CD4-positive, CD25-positive, alpha-beta regulatory T cell (primary cell): ENCODE data around the gene RIC1. TPM values are rescaled to one million over a fixed set of nuclear protein-coding genes. Genes with fewer than 3 reads are reported as not detected.

Experiments
- ATAC-seq, 2 donors: fragments of 150-1000 bp; cut with Tn5 transposase; one replicate each; pipeline ENCODE4 v1.10.0; 2021; ENCODE audit warnings: low read depth in 2 of 2, moderate number of reproducible peaks in 2 of 2, moderate library complexity in 1 of 2
- DNase-seq, 3 donors: peaks; one replicate each; pipeline versions ENCODE4 v3.0.0 to v3.0.0-alpha.2; 2012 to 2022; ENCODE audit warnings: mixed read lengths in 1 of 3
- H3K27ac ChIP-seq: one replicate; pipeline ENCODE4 v1.7.0; 2013; ENCODE audit warnings: mild to moderate bottlenecking, low read length; ENCODE audit not compliant: insufficient read depth, poor library complexity, severe bottlenecking
- H3K27me3 ChIP-seq: one replicate; pipeline ENCODE4 v1.7.0; 2013; ENCODE audit warnings: low read length; ENCODE audit not compliant: control insufficient read depth, insufficient read depth
- H3K36me3 ChIP-seq: one replicate; pipeline ENCODE4 v1.7.0; 2013; ENCODE audit warnings: mild to moderate bottlenecking, low read length, moderate library complexity; ENCODE audit not compliant: control insufficient read depth, insufficient read depth
- H3K4me1 ChIP-seq: 2 replicates; pipeline ENCODE4 v1.7.0; 2013; ENCODE audit warnings: mild to moderate bottlenecking, low read length; ENCODE audit not compliant: insufficient read depth, control insufficient read depth, poor library complexity, severe bottlenecking
- H3K4me3 ChIP-seq: one replicate; pipeline ENCODE4 v1.7.0; 2013; ENCODE audit warnings: low read depth, mild to moderate bottlenecking, low read length, moderate library complexity
- H3K9me3 ChIP-seq, 2 experiments: 1 replicate in 1 of 2; 2 replicates in 1 of 2; pipeline ENCODE4 v1.7.0; 2013; ENCODE audit warnings: low read length in 2 of 2, mild to moderate bottlenecking in 1 of 2, moderate library complexity in 1 of 2; ENCODE audit not compliant: control insufficient read depth in 2 of 2
- H3K27ac Mint-ChIP-seq, 3 donors: one replicate each; pipeline ENCODE4 v1.8.0; 2020 to 2022; ENCODE audit warnings: mild to moderate bottlenecking in 3 of 3, mixed read lengths in 3 of 3, moderate library complexity in 2 of 3
- H3K27me3 Mint-ChIP-seq: one replicate; pipeline ENCODE4 v1.8.0; 2022; ENCODE audit warnings: mild to moderate bottlenecking, mixed read lengths
- H3K36me3 Mint-ChIP-seq: one replicate; pipeline ENCODE4 v1.8.0; 2020; ENCODE audit warnings: mixed read lengths
- H3K4me1 Mint-ChIP-seq, 4 donors: one replicate each; pipeline ENCODE4 v1.8.0; 2020 to 2022; ENCODE audit warnings: mixed read lengths in 4 of 4, mild to moderate bottlenecking in 1 of 4
- H3K4me3 Mint-ChIP-seq, 4 donors: one replicate each; pipeline ENCODE4 v1.8.0; 2020 to 2022; ENCODE audit warnings: mild to moderate bottlenecking in 4 of 4, mixed read lengths in 4 of 4, moderate library complexity in 3 of 4
- H3K9me3 Mint-ChIP-seq, 7 donors: one replicate each; pipeline ENCODE4 v1.8.0; 2020 to 2022; ENCODE audit warnings: mixed read lengths in 7 of 7, mild to moderate bottlenecking in 3 of 7, moderate library complexity in 2 of 7
- polyA plus RNA-seq, 4 donors: library from polyadenylated mRNA; unstranded; fragments of 300-500 nt; fragmentation: Illumina TruSeq; gene quantifications; one replicate each; pipeline ENCODE4 v1.2.3, GENCODE V29; 2021
- total RNA-seq: library from RNA; stranded (reverse); gene quantifications from one replicate; pipeline ENCODE4 v1.2.3, GENCODE V29; 2022

The RIC1 gene
- total and polyA plus RNA-seq, 5 donors from 2014 or later = 5.0 to 29.9 (median 7.6) TPM

DNA sequence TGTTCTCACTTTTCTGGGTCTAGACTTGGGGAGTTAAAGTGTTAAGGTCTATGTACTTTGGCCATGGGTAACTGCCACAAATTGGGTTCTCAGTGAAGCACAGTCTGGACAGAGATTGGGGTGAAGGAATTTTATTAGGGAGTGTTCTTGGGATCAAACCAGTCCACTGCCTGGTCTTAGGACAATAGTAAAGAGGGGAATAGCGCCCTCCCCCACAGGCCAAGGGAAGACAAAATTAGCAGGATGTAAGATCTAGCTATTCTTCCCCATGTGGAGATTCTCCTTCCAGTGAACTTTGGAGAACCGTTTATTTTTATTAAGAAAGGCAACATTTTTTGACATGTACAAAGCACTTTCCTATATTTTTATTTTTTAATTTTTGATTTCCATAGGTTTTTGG, 18.4 kb upstream of the RIC1 start:
- no peaks in the 10 kb centered on the region for H3K27me3 Mint-ChIP-seq
- DNase-seq (no peak), ATAC-seq (no peak)
- H3K4me1 Mint-ChIP-seq = peaks cover 9 to 32% (median 20%) of the 10 kb centered on the region in 4 donors
- H3K4me3 Mint-ChIP-seq = no peak overlapping the region
- Histone ChIP-seq H3K4me3 (no peak overlapping the region), H3K27ac (no peak overlapping the region), H3K4me1 (no peaks in the 10 kb centered on the region), H3K36me3 (no peaks in the 10 kb centered on the region), H3K9me3 (no peaks in the 10 kb centered on the region), H3K27me3 (no peaks in the 10 kb centered on the region)
- H3K27ac Mint-ChIP-seq = peak overlapping the region in 1 of 3 donors; percentile 8
- H3K36me3 Mint-ChIP-seq = peaks cover 8% of the 10 kb centered on the region
- peaks cover 0 to 3% (median 0%) of the 10 kb centered on the region in 7 donors for H3K9me3 Mint-ChIP-seq

DNA sequence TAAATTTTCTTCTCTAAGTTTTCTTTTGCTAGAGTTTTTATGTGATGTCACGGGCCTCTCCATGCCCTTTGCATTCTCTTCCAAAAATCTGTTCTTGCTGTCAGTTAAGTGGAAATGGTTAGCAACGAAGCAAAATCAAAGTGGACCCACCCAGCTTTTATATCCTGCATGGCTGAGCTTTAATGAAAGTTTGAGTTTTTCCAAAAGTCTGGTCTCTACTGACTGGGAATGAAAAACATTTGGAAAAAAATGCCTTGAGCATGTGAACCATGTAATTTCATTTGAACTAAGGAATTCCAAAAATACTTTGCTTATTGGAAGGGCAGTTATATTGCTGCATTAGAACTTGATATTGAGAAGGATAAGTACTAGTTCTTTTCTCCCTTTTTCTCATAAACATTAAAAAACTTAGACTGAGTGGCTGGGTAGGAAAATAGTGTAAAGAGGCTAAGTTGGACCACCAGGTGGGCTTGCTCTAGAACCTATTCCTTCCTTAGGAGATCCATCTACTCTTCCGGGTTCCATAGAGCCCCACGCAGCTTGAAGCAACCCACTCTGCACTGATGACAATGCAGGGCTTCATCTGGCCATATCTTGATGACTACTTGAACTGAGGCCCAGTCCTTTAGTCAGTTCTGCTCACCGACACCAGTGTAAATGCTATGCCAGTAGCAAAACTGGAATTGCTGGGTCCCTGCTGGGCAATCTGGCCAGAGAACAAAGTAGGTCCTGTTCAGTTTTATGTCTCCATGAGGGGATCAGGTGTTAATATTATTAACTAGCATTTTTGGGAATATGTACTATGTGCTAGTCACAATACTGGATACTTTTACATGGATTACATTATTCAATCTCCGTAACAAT, 17.4 kb upstream of the RIC1 start:
- Histone ChIP-seq H3K27me3 (no peaks in the 10 kb centered on the region), H3K27ac (no peak overlapping the region), H3K4me3 (no peak overlapping the region), H3K36me3 (no peaks in the 10 kb centered on the region), H3K4me1 (no peaks in the 10 kb centered on the region), H3K9me3 (no peaks in the 10 kb centered on the region)
- Mint-ChIP-seq H3K4me3 (no peak overlapping the region), H3K4me1 (peaks cover 9 to 31% (median 22%) of the 10 kb centered on the region in 4 donors), H3K36me3 (peaks cover 7% of the 10 kb centered on the region), H3K9me3 (peaks cover 0 to 2% (median 0%) of the 10 kb centered on the region in 7 donors), H3K27me3 (no peaks in the 10 kb centered on the region), H3K27ac (peak overlapping the region in 1 of 3 donors; percentile 20)
- DNase-seq (no peak), ATAC-seq (no peak)

- no peak overlapping the region for H3K4me3 ChIP-seq
- Mint-ChIP-seq H3K4me3 (no peak overlapping the region), H3K4me1 (peaks cover 9 to 32% (median 23%) of the 10 kb centered on the region in 4 donors), H3K36me3 (peaks cover 4% of the 10 kb centered on the region), H3K27ac (no peak overlapping the region), H3K27me3 (no peaks in the 10 kb centered on the region), H3K9me3 (no peaks in the 10 kb centered on the region)
- H3K9me3 ChIP-seq = no peaks in the 10 kb centered on the region
- no peak overlapping the region for H3K27ac ChIP-seq
- no peak for DNase-seq
- H3K27me3 ChIP-seq = no peaks in the 10 kb centered on the region
- no peak for ATAC-seq
- H3K36me3 ChIP-seq = no peaks in the 10 kb centered on the region
- H3K4me1 ChIP-seq = no peaks in the 10 kb centered on the region
Observed at GRCh38 chr9:5612185-5612530, 16.7 kb upstream of the RIC1 start.

DNA sequence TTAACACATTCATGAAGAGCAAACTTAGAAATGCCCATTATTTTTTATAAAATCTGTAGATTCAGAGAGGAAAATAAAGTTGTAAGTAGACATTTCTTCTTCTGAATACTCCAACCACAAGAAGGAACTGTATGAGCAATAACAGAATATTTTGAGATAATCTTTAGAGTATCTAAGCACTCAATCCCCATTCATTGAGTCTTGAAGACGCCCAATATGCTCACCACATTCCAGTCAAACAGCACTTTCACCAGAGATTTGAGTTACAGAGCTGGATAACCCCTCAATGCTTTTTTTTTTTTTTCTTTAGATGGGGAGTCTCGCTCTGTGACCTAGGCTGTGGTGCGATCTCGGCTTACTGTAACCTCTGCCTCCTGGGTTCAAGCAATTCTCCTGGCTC, 14.7 kb upstream of the RIC1 start:
- no peaks in the 10 kb centered on the region for H3K36me3 ChIP-seq
- H3K4me3 ChIP-seq = no peak overlapping the region
- no peaks in the 10 kb centered on the region for H3K9me3 ChIP-seq
- H3K27me3 Mint-ChIP-seq = no peaks in the 10 kb centered on the region
- no peaks in the 10 kb centered on the region for H3K27me3 ChIP-seq
- H3K27ac Mint-ChIP-seq = no peak overlapping the region
- no peak overlapping the region for H3K4me3 Mint-ChIP-seq
- H3K4me1 ChIP-seq = peaks cover 4% of the 10 kb centered on the region
- H3K4me1 Mint-ChIP-seq = peaks cover 12 to 37% (median 26%) of the 10 kb centered on the region in 4 donors
- H3K9me3 Mint-ChIP-seq = no peaks in the 10 kb centered on the region
- no peak for ATAC-seq
- DNase-seq = no peak
- no peak overlapping the region for H3K27ac ChIP-seq
- peaks cover 4% of the 10 kb centered on the region for H3K36me3 Mint-ChIP-seq

DNA sequence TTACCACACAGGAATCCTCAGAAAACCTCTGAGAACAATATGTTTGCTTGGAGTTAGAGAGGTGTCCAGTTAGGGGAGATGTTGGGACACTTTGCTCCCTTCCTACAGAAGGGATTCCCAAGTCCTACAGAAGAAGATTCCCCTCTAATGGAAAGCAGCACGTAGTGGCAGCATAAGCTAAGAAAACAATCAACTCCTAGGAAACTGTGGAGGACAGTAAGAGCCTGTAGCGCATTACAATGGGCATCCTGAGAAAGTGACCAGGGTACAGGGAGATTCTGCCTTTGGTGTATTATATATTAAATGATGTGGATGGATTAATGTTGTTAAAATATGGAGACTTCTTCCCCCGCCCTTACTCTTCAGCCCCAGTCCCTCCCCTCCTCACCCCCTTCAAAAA, 13.9 kb upstream of the RIC1 start:
- H3K4me1 Mint-ChIP-seq = peaks cover 11 to 36% (median 24%) of the 10 kb centered on the region in 4 donors
- peaks cover 4% of the 10 kb centered on the region for H3K4me1 ChIP-seq
- DNase-seq (no peak), ATAC-seq (no peak)
- no peak overlapping the region for H3K27ac ChIP-seq
- no peaks in the 10 kb centered on the region for H3K27me3 Mint-ChIP-seq
- no peak overlapping the region for H3K27ac Mint-ChIP-seq
- no peak overlapping the region for H3K4me3 Mint-ChIP-seq
- no peaks in the 10 kb centered on the region for H3K36me3 ChIP-seq
- no peaks in the 10 kb centered on the region for H3K9me3 ChIP-seq
- H3K9me3 Mint-ChIP-seq = no peaks in the 10 kb centered on the region
- peaks cover 4% of the 10 kb centered on the region for H3K36me3 Mint-ChIP-seq
- H3K27me3 ChIP-seq = no peaks in the 10 kb centered on the region
- no peak overlapping the region for H3K4me3 ChIP-seq

DNA sequence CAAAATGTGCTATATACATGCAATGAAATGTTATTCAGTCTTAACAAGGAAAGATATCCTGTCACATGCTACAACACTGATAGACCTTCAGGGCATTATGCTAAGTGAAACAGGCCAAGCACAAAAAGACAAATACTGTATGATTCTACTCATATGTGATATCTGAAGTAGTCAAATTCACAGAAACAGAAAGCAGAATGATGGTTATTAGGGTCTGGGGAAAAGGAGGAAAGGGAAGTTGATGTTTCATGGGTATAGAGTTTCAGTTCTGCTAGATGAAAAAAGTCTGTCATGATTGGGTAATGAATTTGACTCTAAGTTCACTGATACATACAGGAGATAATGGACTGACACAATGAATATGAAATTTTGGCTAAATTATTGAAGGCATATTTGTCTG, 11.2 kb upstream of the RIC1 start:
- H3K27me3 ChIP-seq = no peaks in the 10 kb centered on the region
- no peak overlapping the region for H3K4me3 ChIP-seq
- Mint-ChIP-seq H3K4me3 (peak overlapping the region in 3 of 4 donors; percentile 2 to 7 (median 5)), H3K27me3 (no peaks in the 10 kb centered on the region), H3K27ac (peak overlapping the region in 2 of 3 donors; percentile 0 to 22), H3K4me1 (peaks cover 20 to 44% (median 30%) of the 10 kb centered on the region in 4 donors), H3K9me3 (no peaks in the 10 kb centered on the region), H3K36me3 (peaks cover 2% of the 10 kb centered on the region)
- H3K27ac ChIP-seq = no peak overlapping the region
- peak; percentile 43 to 53 for ATAC-seq
- no peaks in the 10 kb centered on the region for H3K9me3 ChIP-seq
- H3K36me3 ChIP-seq = no peaks in the 10 kb centered on the region
- peaks cover 4% of the 10 kb centered on the region for H3K4me1 ChIP-seq
- DNase-seq = peak in 1 of 3 donors; percentile 66

DNA sequence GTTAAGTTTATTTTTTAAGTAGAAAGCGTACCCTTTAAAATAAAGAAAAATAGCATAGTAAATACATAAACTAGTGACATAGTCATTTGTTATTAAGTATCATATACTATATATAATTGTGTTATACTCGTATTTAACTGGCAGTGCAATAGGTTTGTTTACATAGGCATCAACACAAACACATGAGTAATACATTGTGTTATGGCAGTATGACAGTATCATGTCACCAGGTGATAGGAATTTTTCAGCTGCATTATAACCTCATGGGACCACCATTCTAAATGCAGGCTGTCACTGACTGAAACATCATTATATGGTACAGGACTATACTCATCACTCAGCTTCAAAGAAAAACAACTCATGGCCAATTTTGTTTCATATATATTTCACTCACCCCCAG, 8.4 kb upstream of the RIC1 start:
- no peak for DNase-seq
- H3K27me3 Mint-ChIP-seq = no peaks in the 10 kb centered on the region
- H3K9me3 Mint-ChIP-seq = no peaks in the 10 kb centered on the region
- H3K4me1 Mint-ChIP-seq = peaks cover 26 to 61% (median 43%) of the 10 kb centered on the region in 4 donors
- no peaks in the 10 kb centered on the region for H3K9me3 ChIP-seq
- no peak overlapping the region for H3K27ac ChIP-seq
- H3K36me3 Mint-ChIP-seq = peaks cover 5% of the 10 kb centered on the region
- H3K4me3 ChIP-seq = no peak overlapping the region
- peak overlapping the region in 1 of 3 donors; percentile 43 for H3K27ac Mint-ChIP-seq
- H3K27me3 ChIP-seq = no peaks in the 10 kb centered on the region
- H3K4me1 ChIP-seq = peaks cover 20% of the 10 kb centered on the region
- no peak for ATAC-seq
- no peak overlapping the region for H3K4me3 Mint-ChIP-seq
- H3K36me3 ChIP-seq = no peaks in the 10 kb centered on the region

DNA sequence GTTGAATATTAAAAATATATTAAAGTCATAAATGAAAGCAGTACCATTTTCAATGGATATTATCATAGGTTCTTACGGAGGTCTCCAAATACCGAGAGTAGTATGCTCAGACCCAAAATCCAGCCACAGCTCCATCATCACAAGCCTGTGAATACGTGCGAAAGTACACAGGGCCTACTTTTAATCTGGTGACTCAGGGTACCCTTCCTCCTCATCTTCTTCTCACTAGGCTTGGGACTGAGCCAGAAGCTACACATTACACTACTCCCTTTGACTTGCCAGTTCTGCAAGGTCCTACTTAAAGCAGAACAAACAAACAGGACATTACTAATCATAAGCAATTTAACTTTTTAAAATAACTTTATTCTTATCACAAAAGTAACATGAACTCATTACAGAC, 7.6 kb upstream of the RIC1 start:
- ATAC-seq (no peak), DNase-seq (no peak)
- Histone ChIP-seq H3K4me3 (no peak overlapping the region), H3K36me3 (no peaks in the 10 kb centered on the region), H3K4me1 (peaks cover 28% of the 10 kb centered on the region), H3K9me3 (no peaks in the 10 kb centered on the region), H3K27ac (no peak overlapping the region), H3K27me3 (no peaks in the 10 kb centered on the region)
- Mint-ChIP-seq H3K9me3 (no peaks in the 10 kb centered on the region), H3K4me3 (peak overlapping the region in 1 of 4 donors; percentile 29), H3K36me3 (peaks cover 5% of the 10 kb centered on the region), H3K4me1 (peaks cover 26 to 64% (median 45%) of the 10 kb centered on the region in 4 donors), H3K27ac (no peak overlapping the region), H3K27me3 (no peaks in the 10 kb centered on the region)
